ENCODE results near the gene PLEKHG2. TPM values are rescaled to one million over a fixed set of nuclear protein-coding genes. Genes with fewer than 3 reads are reported as not detected.
A peak's percentile ranks its signal among the peaks of the same experiment; 100 is the strongest.

The PLEKHG2 gene
- total and polyA plus RNA-seq, 9 of the 15 experiments (the other 6 are each of a cell fraction or from before 2014, with no cell fraction given): 0.98 to 45.7 (median 9.8) TPM

DNA sequence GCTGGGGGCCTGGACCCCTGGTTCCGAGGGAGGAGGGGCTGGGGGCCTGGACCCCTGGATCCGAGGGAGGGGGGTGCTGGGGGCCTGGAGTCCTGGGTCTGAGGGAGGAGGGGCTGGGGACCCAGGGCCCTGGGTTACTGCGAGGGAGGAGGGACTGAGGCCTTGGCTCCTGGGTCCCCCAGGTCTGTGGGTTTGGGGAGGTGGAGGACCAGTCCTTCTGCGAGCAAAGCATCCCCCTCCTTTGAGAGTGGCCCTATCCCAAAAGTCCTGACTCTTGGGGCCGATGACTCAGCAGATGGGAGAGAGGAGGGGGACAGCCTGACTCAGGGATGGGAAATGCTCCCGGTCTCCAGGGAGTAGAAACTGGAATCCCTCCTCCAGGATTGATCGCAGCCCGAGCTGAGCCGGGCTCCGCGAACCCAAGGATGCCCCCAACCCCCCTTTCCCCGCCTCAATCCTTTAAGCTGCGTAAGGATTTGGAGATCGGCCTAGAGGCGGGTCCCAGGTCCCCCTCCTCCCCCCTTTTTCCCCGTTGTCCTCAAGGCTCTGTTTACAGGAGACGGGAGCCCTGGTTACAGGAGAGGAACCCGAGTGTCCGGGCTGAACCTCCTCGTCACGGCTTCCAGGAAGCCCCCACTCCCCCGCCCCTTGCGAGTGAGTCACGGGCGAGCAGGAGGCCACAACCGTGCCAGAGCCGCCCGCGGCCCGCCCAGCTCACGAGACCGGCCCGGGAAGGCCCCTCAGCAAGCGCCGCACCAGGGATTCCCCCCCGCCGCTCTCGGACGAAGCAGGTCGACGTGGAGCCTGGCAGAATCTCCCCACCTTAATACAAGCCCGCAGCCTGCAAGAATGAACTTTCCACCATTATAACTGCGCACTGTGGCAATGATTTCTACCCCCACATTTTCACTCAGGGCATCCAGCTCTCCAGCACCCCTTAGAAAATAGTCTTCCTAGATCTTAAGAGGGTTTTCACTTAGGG, 8.8 kb upstream of the PLEKHG2 start (continued):
- TF ChIP-seq, protein P1, sequence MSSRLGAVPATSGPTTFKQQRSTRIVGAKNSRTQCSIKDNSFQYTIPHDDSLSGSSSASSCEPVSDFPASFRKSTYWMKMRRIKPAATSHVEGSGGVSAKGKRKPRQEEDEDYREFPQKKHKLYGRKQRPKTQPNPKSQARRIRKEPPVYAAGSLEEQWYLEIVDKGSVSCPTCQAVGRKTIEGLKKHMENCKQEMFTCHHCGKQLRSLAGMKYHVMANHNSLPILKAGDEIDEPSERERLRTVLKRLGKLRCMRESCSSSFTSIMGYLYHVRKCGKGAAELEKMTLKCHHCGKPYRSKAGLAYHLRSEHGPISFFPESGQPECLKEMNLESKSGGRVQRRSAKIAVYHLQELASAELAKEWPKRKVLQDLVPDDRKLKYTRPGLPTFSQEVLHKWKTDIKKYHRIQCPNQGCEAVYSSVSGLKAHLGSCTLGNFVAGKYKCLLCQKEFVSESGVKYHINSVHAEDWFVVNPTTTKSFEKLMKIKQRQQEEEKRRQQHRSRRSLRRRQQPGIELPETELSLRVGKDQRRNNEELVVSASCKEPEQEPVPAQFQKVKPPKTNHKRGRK (tag; IDR thresholded peaks at IDR 0.05): no peak
- TF ChIP-seq PPARD (CRISPR knock-in tag; IDR thresholded peaks at IDR 0.05) (no peak), CHD1 (IDR thresholded peaks at IDR 0.05; ENCODE audit: low read length) (no peak), SIN3B (IDR thresholded peaks at IDR 0.05; ENCODE audit: low read depth) (no peak), SMC3 (conservative IDR thresholded peaks at IDR 0.05; ENCODE audit: insufficient read depth, low read depth, low read length) (no peak), MYNN (IDR thresholded peaks at IDR 0.05) (0 out of 2 replicates have a peak, but pooled peaks have one; percentile 68), MYNN (CRISPR knock-in tag; IDR thresholded peaks at IDR 0.05) (no peak), ZNF830 (CRISPR knock-in tag; IDR thresholded peaks at IDR 0.05) (0 out of 2 replicates have a peak, but pooled peaks have one; percentile 52), MCM3 (IDR thresholded peaks at IDR 0.05) (no peak), ZNF589 (CRISPR knock-in tag; IDR thresholded peaks at IDR 0.05; ENCODE audit: low read depth) (0 out of 2 replicates have a peak, but pooled peaks have one; percentile 24), ZNF76 (CRISPR knock-in tag; IDR thresholded peaks at IDR 0.05; ENCODE audit: borderline replicate concordance) (no peak), MEF2A (IDR thresholded peaks at IDR 0.05; ENCODE audit: control insufficient read depth, low read depth, low read length) (no peak), POU5F1 (IDR thresholded peaks at IDR 0.05; ENCODE audit: borderline replicate concordance, low read depth, low read length, partially characterized antibody) (no peak), ZNF668 (CRISPR knock-in tag; IDR thresholded peaks at IDR 0.05) (no peak), ZNF282 (CRISPR knock-in tag; IDR thresholded peaks at IDR 0.05) (no peak), MCM5 (IDR thresholded peaks at IDR 0.05; ENCODE audit: low read depth) (no peak), NFE2L1 (tag; IDR thresholded peaks at IDR 0.05; ENCODE audit: borderline replicate concordance, low read depth) (peak; percentile 63; the same call in 1 of the 2 replicates), PCBP1 (IDR thresholded peaks at IDR 0.05; ENCODE audit: low read depth, low read length, poor library complexity, severe bottlenecking) (no peak), PTBP1 (IDR thresholded peaks at IDR 0.05; ENCODE audit: low read depth, low read length) (no peak)
- TF ChIP-seq, protein P2, sequence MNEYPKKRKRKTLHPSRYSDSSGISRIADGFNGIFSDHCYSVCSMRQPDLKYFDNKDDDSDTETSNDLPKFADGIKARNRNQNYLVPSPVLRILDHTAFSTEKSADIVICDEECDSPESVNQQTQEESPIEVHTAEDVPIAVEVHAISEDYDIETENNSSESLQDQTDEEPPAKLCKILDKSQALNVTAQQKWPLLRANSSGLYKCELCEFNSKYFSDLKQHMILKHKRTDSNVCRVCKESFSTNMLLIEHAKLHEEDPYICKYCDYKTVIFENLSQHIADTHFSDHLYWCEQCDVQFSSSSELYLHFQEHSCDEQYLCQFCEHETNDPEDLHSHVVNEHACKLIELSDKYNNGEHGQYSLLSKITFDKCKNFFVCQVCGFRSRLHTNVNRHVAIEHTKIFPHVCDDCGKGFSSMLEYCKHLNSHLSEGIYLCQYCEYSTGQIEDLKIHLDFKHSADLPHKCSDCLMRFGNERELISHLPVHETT (CRISPR knock-in tag; conservative IDR thresholded peaks at IDR 0.05 in 1 of 2, IDR thresholded peaks at IDR 0.05 in 1 of 2): no peak
- TF ChIP-seq, protein P3, sequence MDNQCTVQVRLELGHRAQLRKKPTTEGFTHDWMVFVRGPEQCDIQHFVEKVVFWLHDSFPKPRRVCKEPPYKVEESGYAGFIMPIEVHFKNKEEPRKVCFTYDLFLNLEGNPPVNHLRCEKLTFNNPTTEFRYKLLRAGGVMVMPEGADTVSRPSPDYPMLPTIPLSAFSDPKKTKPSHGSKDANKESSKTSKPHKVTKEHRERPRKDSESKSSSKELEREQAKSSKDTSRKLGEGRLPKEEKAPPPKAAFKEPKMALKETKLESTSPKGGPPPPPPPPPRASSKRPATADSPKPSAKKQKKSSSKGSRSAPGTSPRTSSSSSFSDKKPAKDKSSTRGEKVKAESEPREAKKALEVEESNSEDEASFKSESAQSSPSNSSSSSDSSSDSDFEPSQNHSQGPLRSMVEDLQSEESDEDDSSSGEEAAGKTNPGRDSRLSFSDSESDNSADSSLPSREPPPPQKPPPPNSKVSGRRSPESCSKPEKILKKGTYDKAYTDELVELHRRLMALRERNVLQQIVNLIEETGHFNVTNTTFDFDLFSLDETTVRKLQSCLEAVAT (IDR thresholded peaks at IDR 0.05): no peak
- TF ChIP-seq, protein P4, sequence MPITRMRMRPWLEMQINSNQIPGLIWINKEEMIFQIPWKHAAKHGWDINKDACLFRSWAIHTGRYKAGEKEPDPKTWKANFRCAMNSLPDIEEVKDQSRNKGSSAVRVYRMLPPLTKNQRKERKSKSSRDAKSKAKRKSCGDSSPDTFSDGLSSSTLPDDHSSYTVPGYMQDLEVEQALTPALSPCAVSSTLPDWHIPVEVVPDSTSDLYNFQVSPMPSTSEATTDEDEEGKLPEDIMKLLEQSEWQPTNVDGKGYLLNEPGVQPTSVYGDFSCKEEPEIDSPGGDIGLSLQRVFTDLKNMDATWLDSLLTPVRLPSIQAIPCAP (CRISPR knock-in tag; IDR thresholded peaks at IDR 0.05; ENCODE audit: borderline replicate concordance): no peak
